HEK293 (cell line): ENCODE data around the gene RASSF8.
A peak's percentile ranks its signal among the peaks of the same experiment; 100 is the strongest.

Experiments used
- CTCF ChIA-PET: fragments of 350-600 bp; formaldehyde crosslinking; extraction: SDS; loops from one replicate; lab custom pipeline; 2021; ENCODE audit warnings: antibody characterized with exemption; lab: Yijun Ruan, JAX
- POLR2A ChIA-PET: fragments of 300-600 bp; formaldehyde crosslinking; extraction: SDS; loops from one replicate; lab custom pipeline; 2020; ENCODE audit warnings: antibody characterized with exemption, inconsistent platforms; lab: Yijun Ruan, JAX
- H3K27ac ChIP-seq: fragments of 200-500 bp; sonication (Bioruptor generic); 2 replicates; pipeline ENCODE4 v1.5.1; 2014; ENCODE audit warnings: low read depth, low read length, control low read depth, inconsistent platforms; ENCODE audit errors: extremely low read depth
- H3K36me3 ChIP-seq, 2 experiments: fragments of 200-500 bp in 1 of 2; sonication (Bioruptor generic) in 1 of 2; 1 replicate in 1 of 2; 2 replicates in 1 of 2; pipeline ENCODE4 v1.5.1; 2014 to 2017; ENCODE audit warnings: inconsistent platforms in 2 of 2, low read length in 2 of 2; ENCODE audit not compliant: control insufficient read depth in 2 of 2, insufficient read depth in 1 of 2
- H3K4me1 ChIP-seq: fragments of 200-500 bp; sonication (Bioruptor generic); 2 replicates; pipeline ENCODE4 v1.5.1; 2014; ENCODE audit warnings: mild to moderate bottlenecking, low read length, inconsistent platforms; ENCODE audit not compliant: control insufficient read depth, insufficient read depth
- H3K4me3 ChIP-seq: 2 replicates; pipeline ENCODE4 v1.5.1; 2011; ENCODE audit warnings: low read depth, mild to moderate bottlenecking, control low read depth, low read length, moderate library complexity
- H3K9me3 ChIP-seq: fragments of 200-500 bp; sonication (Bioruptor generic); 2 replicates; pipeline ENCODE4 v1.5.1; 2014; ENCODE audit warnings: low read depth, low read length, inconsistent platforms; ENCODE audit not compliant: control insufficient read depth, insufficient read depth
- FEZF1 ChIP-seq: fragments of 450-650 bp; formaldehyde crosslinking; IDR thresholded peaks from 2 replicates; pipeline ENCODE4 v1.5.1; 2016; ENCODE audit warnings: missing biosample characterization, missing genetic modification characterization
- GLIS1 ChIP-seq: fragments of 450-650 bp; formaldehyde crosslinking; IDR thresholded peaks from 2 replicates; pipeline ENCODE4 v1.5.1; 2016; ENCODE audit warnings: missing biosample characterization, missing genetic modification characterization
- INSM2 ChIP-seq: fragments of 450-650 bp; formaldehyde crosslinking; IDR thresholded peaks from 2 replicates; pipeline ENCODE4 v1.5.1; 2016; ENCODE audit warnings: missing biosample characterization, missing genetic modification characterization
- MEIS1 ChIP-seq: sonication (generic); formaldehyde crosslinking; IDR thresholded peaks from 2 replicates; pipeline ENCODE4 v1.8.1; 2022; ENCODE audit warnings: missing genetic modification reagents, mild to moderate bottlenecking, borderline replicate concordance
- OSR2 ChIP-seq: fragments of 450-650 bp; formaldehyde crosslinking; IDR thresholded peaks from 2 replicates; pipeline ENCODE4 v1.5.1; 2016; ENCODE audit warnings: missing biosample characterization, missing genetic modification characterization
- PATZ1 ChIP-seq: fragments of 450-650 bp; formaldehyde crosslinking; IDR thresholded peaks from 2 replicates; pipeline ENCODE4 v1.5.1; 2016; ENCODE audit warnings: missing biosample characterization, missing genetic modification characterization
- SP2 ChIP-seq: fragments of 450-650 bp; formaldehyde crosslinking; IDR thresholded peaks from 2 replicates; pipeline ENCODE4 v1.5.1; 2016; ENCODE audit warnings: missing biosample characterization, missing genetic modification characterization
- WT1 ChIP-seq: fragments of 450-650 bp; formaldehyde crosslinking; IDR thresholded peaks from 2 replicates; pipeline ENCODE4 v1.5.1; 2016; ENCODE audit warnings: missing biosample characterization, missing genetic modification characterization
- ZBTB44 ChIP-seq: fragments of 450-650 bp; IDR thresholded peaks from 2 replicates; pipeline ENCODE4 v1.5.1; 2018; ENCODE audit warnings: missing biosample characterization, mild to moderate bottlenecking, missing genetic modification characterization
- ZFP69B ChIP-seq: fragments of 450-650 bp; formaldehyde crosslinking; IDR thresholded peaks from 2 replicates; pipeline ENCODE4 v1.5.1; 2016; ENCODE audit warnings: missing biosample characterization, missing genetic modification characterization
- ZNF133 ChIP-seq: fragments of 450-650 bp; formaldehyde crosslinking; IDR thresholded peaks from 2 replicates; pipeline ENCODE4 v1.5.1; 2016; ENCODE audit warnings: missing biosample characterization, missing genetic modification characterization
- ZNF202 ChIP-seq: fragments of 450-650 bp; formaldehyde crosslinking; IDR thresholded peaks from 2 replicates; pipeline ENCODE4 v1.5.1; 2016; ENCODE audit warnings: missing biosample characterization, missing genetic modification characterization, borderline replicate concordance
- ZNF311 ChIP-seq: fragments of 450-650 bp; formaldehyde crosslinking; IDR thresholded peaks from 2 replicates; pipeline ENCODE4 v1.5.1; 2017; ENCODE audit warnings: missing biosample characterization, missing genetic modification characterization, borderline replicate concordance
- ZNF335 ChIP-seq: fragments of 450-650 bp; formaldehyde crosslinking; conservative IDR thresholded peaks from 2 replicates; pipeline ENCODE4 v1.5.1; 2016; ENCODE audit warnings: missing biosample characterization, missing genetic modification characterization
- ZNF362 ChIP-seq: fragments of 450-650 bp; formaldehyde crosslinking; IDR thresholded peaks from 2 replicates; pipeline ENCODE4 v1.5.1; 2016; ENCODE audit warnings: missing biosample characterization, missing genetic modification characterization
- ZNF433 ChIP-seq: fragments of 450-650 bp; formaldehyde crosslinking; IDR thresholded peaks from 2 replicates; pipeline ENCODE4 v1.5.1; 2016; ENCODE audit warnings: missing biosample characterization, missing genetic modification characterization, low read depth
- ZNF473 ChIP-seq: fragments of 450-650 bp; formaldehyde crosslinking; IDR thresholded peaks from 2 replicates; pipeline ENCODE4 v1.5.1; 2017; ENCODE audit warnings: missing biosample characterization, missing genetic modification characterization
- ZNF48 ChIP-seq: fragments of 450-650 bp; formaldehyde crosslinking; IDR thresholded peaks from 2 replicates; pipeline ENCODE4 v1.5.1; 2016; ENCODE audit warnings: missing biosample characterization, missing genetic modification characterization
- ZNF548 ChIP-seq: fragments of 450-650 bp; formaldehyde crosslinking; IDR thresholded peaks from 2 replicates; pipeline ENCODE4 v1.5.1; 2016; ENCODE audit warnings: missing biosample characterization, missing genetic modification characterization
- ZNF558 ChIP-seq: fragments of 450-650 bp; formaldehyde crosslinking; IDR thresholded peaks from 2 replicates; pipeline ENCODE4 v1.5.1; 2016; ENCODE audit warnings: missing biosample characterization, missing genetic modification characterization
- ZNF623 ChIP-seq: fragments of 450-650 bp; formaldehyde crosslinking; IDR thresholded peaks from 2 replicates; pipeline ENCODE4 v1.5.1; 2016; ENCODE audit warnings: missing biosample characterization, missing genetic modification characterization
- ZNF626 ChIP-seq: fragments of 450-650 bp; sonication (Bioruptor Pico); formaldehyde crosslinking; IDR thresholded peaks from 2 replicates; pipeline ENCODE4 v1.5.1; 2018; ENCODE audit warnings: missing biosample characterization, missing genetic modification characterization, inconsistent platforms
- ZNF654 ChIP-seq: fragments of 450-650 bp; formaldehyde crosslinking; IDR thresholded peaks from 2 replicates; pipeline ENCODE4 v1.5.1; 2016; ENCODE audit warnings: low read depth, missing biosample characterization, missing genetic modification characterization
- ZNF664 ChIP-seq: fragments of 450-650 bp; formaldehyde crosslinking; IDR thresholded peaks from 2 replicates; pipeline ENCODE4 v1.5.1; 2016; ENCODE audit warnings: missing biosample characterization, missing genetic modification characterization
- ZNF792 ChIP-seq: fragments of 450-650 bp; formaldehyde crosslinking; IDR thresholded peaks from 2 replicates; pipeline ENCODE4 v1.5.1; 2016; ENCODE audit warnings: missing biosample characterization, missing genetic modification characterization
- ZSCAN23 ChIP-seq: fragments of 450-650 bp; formaldehyde crosslinking; IDR thresholded peaks from 2 replicates; pipeline ENCODE4 v1.5.1; 2016; ENCODE audit warnings: missing biosample characterization, missing genetic modification characterization
- ZSCAN30 ChIP-seq: fragments of 450-650 bp; IDR thresholded peaks from 2 replicates; pipeline ENCODE4 v1.5.1; 2018; ENCODE audit warnings: missing biosample characterization, mild to moderate bottlenecking, missing genetic modification characterization, moderate library complexity
- ZSCAN4 ChIP-seq: fragments of 450-650 bp; formaldehyde crosslinking; IDR thresholded peaks from 2 replicates; pipeline ENCODE4 v1.5.1; 2017; ENCODE audit warnings: missing biosample characterization, missing genetic modification characterization
- TF ChIP-seq, protein P1 (sequence below): fragments of 450-650 bp; formaldehyde crosslinking; IDR thresholded peaks from 2 replicates; pipeline ENCODE4 v1.5.1; 2016; ENCODE audit warnings: missing biosample characterization, missing genetic modification characterization

Gene RASSF8

DNA sequence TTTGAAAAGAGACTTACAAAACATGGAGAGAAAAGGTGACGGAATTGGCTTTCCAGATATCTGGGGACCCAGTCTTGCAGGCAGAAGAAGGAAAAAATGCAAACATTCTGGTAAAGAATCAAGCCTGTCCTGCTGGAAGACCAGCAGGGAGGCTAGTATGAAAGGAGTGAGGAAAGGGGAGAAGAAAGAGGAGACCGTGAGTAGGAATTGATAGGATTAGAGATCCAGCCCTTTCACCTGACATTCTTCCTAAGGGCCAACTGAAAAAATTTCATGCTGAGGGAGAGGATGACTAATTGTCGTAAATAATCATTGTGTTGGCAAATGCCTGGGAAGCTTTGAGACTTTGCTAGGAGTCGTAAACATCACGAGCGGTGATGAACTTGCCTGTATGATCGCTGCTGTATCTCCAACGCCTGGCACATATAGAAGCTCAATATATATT, 154.2 kb downstream of the RASSF8 start (continued):
- peak; percentile 93; the same call in 1 of the 2 replicates for TF ChIP-seq ZNF362 (tag by site-specific recombination)
- 0 out of 2 replicates have a peak, but pooled peaks have one; percentile 37 for TF ChIP-seq PATZ1 (tag by site-specific recombination)
- no peak for TF ChIP-seq ZNF202 (tag by site-specific recombination)
- peak; percentile 60; the same call in 1 of the 2 replicates for TF ChIP-seq ZNF558 (tag by site-specific recombination)
- peak; percentile 65; the same call in 1 of the 2 replicates for TF ChIP-seq ZFP69B (tag by site-specific recombination)
- peak; percentile 11; the same call in 1 of the 2 replicates for TF ChIP-seq SP2 (tag by site-specific recombination)
- TF ChIP-seq, protein P1, sequence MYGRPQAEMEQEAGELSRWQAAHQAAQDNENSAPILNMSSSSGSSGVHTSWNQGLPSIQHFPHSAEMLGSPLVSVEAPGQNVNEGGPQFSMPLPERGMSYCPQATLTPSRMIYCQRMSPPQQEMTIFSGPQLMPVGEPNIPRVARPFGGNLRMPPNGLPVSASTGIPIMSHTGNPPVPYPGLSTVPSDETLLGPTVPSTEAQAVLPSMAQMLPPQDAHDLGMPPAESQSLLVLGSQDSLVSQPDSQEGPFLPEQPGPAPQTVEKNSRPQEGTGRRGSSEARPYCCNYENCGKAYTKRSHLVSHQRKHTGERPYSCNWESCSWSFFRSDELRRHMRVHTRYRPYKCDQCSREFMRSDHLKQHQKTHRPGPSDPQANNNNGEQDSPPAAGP, result no peak; the same call in 1 of the 2 replicates
- no peak for TF ChIP-seq MEIS1 (CRISPR knock-in tag)
- no peak for TF ChIP-seq ZNF792 (tag by site-specific recombination)
- TF ChIP-seq ZNF48 (tag by site-specific recombination), result no peak
- peak; percentile 68; the same call in 1 of the 2 replicates for TF ChIP-seq INSM2
- TF ChIP-seq ZNF473 (tag by site-specific recombination), result no peak
- TF ChIP-seq WT1, result peak; percentile 59
- TF ChIP-seq ZBTB44 (tag by site-specific recombination), result no peak
- 0 out of 2 replicates have a peak, but pooled peaks have one; percentile 21 for TF ChIP-seq ZSCAN4 (tag by site-specific recombination)
- no peak for TF ChIP-seq ZNF311 (tag by site-specific recombination)
- no peak for TF ChIP-seq ZNF623 (tag by site-specific recombination)

DNA sequence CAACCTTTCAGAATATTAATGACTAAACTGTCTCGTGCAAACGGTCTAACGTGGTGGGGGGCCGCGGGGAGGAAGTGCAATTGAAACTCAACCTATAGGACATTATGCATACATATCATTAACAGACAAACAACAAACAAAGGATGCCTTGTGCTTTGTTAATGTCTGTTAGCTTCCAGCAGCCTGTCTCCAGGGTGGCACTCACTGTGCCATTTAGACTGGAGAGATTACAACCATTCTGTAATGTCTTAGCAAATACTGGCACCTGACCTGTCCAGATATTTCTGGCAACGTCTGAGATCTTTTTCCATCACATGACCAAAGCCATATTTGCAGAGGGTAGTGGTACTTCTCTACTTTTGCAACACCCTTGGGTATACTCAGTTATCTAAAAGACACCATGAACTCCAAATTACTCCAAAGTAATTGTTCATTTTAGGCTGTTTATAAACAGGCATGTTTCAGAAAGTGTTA, 154.7 kb downstream of the RASSF8 start:
- POLR2A ChIA-PET, result interaction anchor here (0.7 kb wide), 1 partner anchor 12 kb away, joined by 3 read pairs; the partner anchor contains the start of gene BHLHE41
- CTCF ChIA-PET, result no interaction called here
- Histone ChIP-seq H3K36me3 (no peaks in the 10 kb centered on the region), H3K4me3 (no peak overlapping the region; the same call in 1 of the 2 replicates), H3K27ac (peak overlapping the region; percentile 7; the same call in 1 of the 2 replicates), H3K9me3 (no peaks in the 10 kb centered on the region), H3K4me1 (peaks cover 14% of the 10 kb centered on the region)
- TF ChIP-seq ZNF133 (tag by site-specific recombination) (no peak), ZNF664 (tag by site-specific recombination) (0 out of 2 replicates have a peak, but pooled peaks have one; percentile 35), GLIS1 (tag by site-specific recombination) (peak; percentile 67; the same call in 1 of the 2 replicates), ZNF626 (tag by site-specific recombination) (no peak), ZSCAN30 (tag by site-specific recombination) (no peak), ZNF548 (tag by site-specific recombination) (no peak), OSR2 (tag by site-specific recombination) (peak; percentile 10; the same call in 1 of the 2 replicates), ZNF654 (tag by site-specific recombination) (no peak), ZNF335 (peak; percentile 40), ZSCAN23 (tag by site-specific recombination) (no peak), FEZF1 (peak; percentile 58; the same call in 1 of the 2 replicates), SP2 (tag by site-specific recombination) (no peak), ZNF433 (tag by site-specific recombination) (no peak)
